ENCODE results near the gene KRT83. TPM values are rescaled to one million over a fixed set of nuclear protein-coding genes. Genes with fewer than 3 reads are reported as not detected.

The KRT83 gene
- total and polyA plus RNA-seq, 10 of the 15 experiments (the other 5 are each of a cell fraction or from before 2014, with no cell fraction given) = not detected

GRCh38 chr12:52360106-52360662, 39.0 kb upstream of the KRT83 start:
- TF ChIP-seq DPF2 (IDR thresholded peaks at IDR 0.05) (no peak), BHLHE40 (IDR thresholded peaks at IDR 0.05; ENCODE audit: borderline replicate concordance in 1 of 2, low read depth in 2 of 2, low read length in 1 of 2) (no peak), SMARCA5 (IDR thresholded peaks at IDR 0.05) (no peak), FOXM1 (IDR thresholded peaks at IDR 0.05; ENCODE audit: low read depth, low read length) (no peak), KLF5 (IDR thresholded peaks at IDR 0.05; ENCODE audit: partially characterized antibody) (no peak), YBX1 (IDR thresholded peaks at IDR 0.05) (no peak), HDAC2 (IDR thresholded peaks at IDR 0.05) (no peak)
- H3K27ac ChIP-seq (ENCODE audit: control insufficient read depth, insufficient read depth) = no peak overlapping the region
- no peak overlapping the region for H3K4me3 ChIP-seq
- no peaks in the 10 kb centered on the region for H3K36me3 ChIP-seq (ENCODE audit: control insufficient read depth in 2 of 2, insufficient read depth in 2 of 2, low read length in 1 of 2)
- no peaks in the 10 kb centered on the region for H3K9me3 ChIP-seq (replicated peaks; ENCODE audit: control insufficient read depth, insufficient read depth, low read length)
- H3K27me3 ChIP-seq (replicated peaks in 1 of 2; ENCODE audit: control insufficient read depth in 2 of 2, insufficient read depth in 2 of 2, low read length in 1 of 2) = no peaks in the 10 kb centered on the region
- no peak overlapping the region for H2AFZ ChIP-seq (ENCODE audit: control insufficient read depth, low read depth, low read length)
- H4K20me1 ChIP-seq (ENCODE audit: control insufficient read depth, insufficient read depth) = no peaks in the 10 kb centered on the region; the same call in 1 of the 2 replicates
- ChIA-PET CTCF (interaction anchor here (2.2 kb wide), 1 partner anchor 13 kb away, joined by 21 read pairs; no protein-coding TSS in a partner anchor), SMC1A (ENCODE audit: uncharacterized antibody, unreplicated experiment) (no interaction called here), POLR2A (no interaction called here), RAD21 (ENCODE audit: unreplicated experiment) (no interaction called here)
- 41% methylated on average over 7 of the region's 7 CpGs for WGBS (ENCODE audit: insufficient coverage, insufficient replicate concordance, low lambda C conversion rate, missing lambda C conversion rate)
- H3K9ac ChIP-seq (ENCODE audit: control insufficient read depth, insufficient read depth, low read length) = no peak overlapping the region
- ATAC-seq (no peak), DNase-seq (ENCODE audit: low read depth, low spot score) (no peak), FAIRE-seq (no peak)
- H3K79me2 ChIP-seq (ENCODE audit: control insufficient read depth, insufficient read depth, low read length) = no peaks in the 10 kb centered on the region
- intact Hi-C loops (cut with micrococcal nuclease; ENCODE audit: unreplicated experiment) = no loop called here
- BruUV-seq (replicated peaks) = no TSS peak
- H3K4me2 ChIP-seq (ENCODE audit: control insufficient read depth, insufficient read depth) = no peak overlapping the region
- in situ Hi-C loops (cut with MboI) = no loop called here
- peaks cover 12% of the 10 kb centered on the region for H3K4me1 ChIP-seq (ENCODE audit: control insufficient read depth, insufficient read depth, low read length)

GRCh38 chr12:52359621-52360061, 38.4 kb upstream of the KRT83 start:
- no peaks in the 10 kb centered on the region for H3K79me2 ChIP-seq (ENCODE audit: control insufficient read depth, insufficient read depth, low read length)
- H3K27me3 ChIP-seq (replicated peaks in 1 of 2; ENCODE audit: control insufficient read depth in 2 of 2, insufficient read depth in 2 of 2, low read length in 1 of 2) = 0 out of 4 replicates have a peak, but pooled peaks cover 0 to 3% of the 10 kb centered on the region in 2 experiments
- in situ Hi-C loops (cut with MboI) (no loop called here), intact Hi-C loops (cut with micrococcal nuclease; ENCODE audit: unreplicated experiment) (no loop called here)
- H3K4me3 ChIP-seq = no peak overlapping the region
- WGBS (ENCODE audit: insufficient coverage, insufficient replicate concordance, low lambda C conversion rate, missing lambda C conversion rate) = 82% methylated on average over 5 of the region's 5 CpGs
- no peak overlapping the region for H3K27ac ChIP-seq (ENCODE audit: control insufficient read depth, insufficient read depth)
- no peak overlapping the region for H2AFZ ChIP-seq (ENCODE audit: control insufficient read depth, low read depth, low read length)
- H3K36me3 ChIP-seq (ENCODE audit: control insufficient read depth in 2 of 2, insufficient read depth in 2 of 2, low read length in 1 of 2) = no peaks in the 10 kb centered on the region
- no peaks in the 10 kb centered on the region; the same call in 1 of the 2 replicates for H4K20me1 ChIP-seq (ENCODE audit: control insufficient read depth, insufficient read depth)
- no peak overlapping the region for H3K9ac ChIP-seq (ENCODE audit: control insufficient read depth, insufficient read depth, low read length)
- ChIA-PET RAD21 (ENCODE audit: unreplicated experiment) (no interaction called here), POLR2A (no interaction called here), CTCF (interaction anchor here (1.8 kb wide), 1 partner anchor 511 kb away, joined by 5 read pairs; no protein-coding TSS in a partner anchor), SMC1A (ENCODE audit: uncharacterized antibody, unreplicated experiment) (no interaction called here)
- DNase-seq (ENCODE audit: low read depth, low spot score) = no peak
- no peaks in the 10 kb centered on the region for H3K9me3 ChIP-seq (replicated peaks; ENCODE audit: control insufficient read depth, insufficient read depth, low read length)
- no peak for ATAC-seq
- no peak for FAIRE-seq
- H3K4me2 ChIP-seq (ENCODE audit: control insufficient read depth, insufficient read depth) = no peak overlapping the region
- H3K4me1 ChIP-seq (ENCODE audit: control insufficient read depth, insufficient read depth, low read length) = peaks cover 12% of the 10 kb centered on the region
- BruUV-seq (replicated peaks) = no TSS peak
- TF ChIP-seq CREM (IDR thresholded peaks at IDR 0.05; ENCODE audit: low read depth) = no peak
- no peak for TF ChIP-seq ESRRA (IDR thresholded peaks at IDR 0.05; ENCODE audit: low read length)
- TF ChIP-seq ZBTB40 (IDR thresholded peaks at IDR 0.05; ENCODE audit: borderline replicate concordance) = no peak
- TF ChIP-seq RFX5 (IDR thresholded peaks at IDR 0.05; ENCODE audit: low read depth, low read length) = no peak
- no peak for TF ChIP-seq POLR2AphosphoS2 (IDR thresholded peaks at IDR 0.05; ENCODE audit: low read depth, low read length)
- no peak for TF ChIP-seq USF1 (IDR thresholded peaks at IDR 0.05; ENCODE audit: borderline replicate concordance, extremely low read length, insufficient read depth, low read depth, low read length)

Measured in GM12878 (cell line).